Stomach (tissue), 19 donors: ENCODE measurements around the gene HSPA4. TPM values are rescaled to one million over a fixed set of nuclear protein-coding genes. Genes with fewer than 3 reads are reported as not detected.
A peak's percentile ranks its signal among the peaks of the same experiment; 100 is the strongest.
"Not testable (repeated sequence)": the region's sequence is repeated elsewhere in the genome, so short reads cannot be mapped to it uniquely, and the experiment has no call there.

Source experiments
- DNase-seq, 2 donors: peaks; one replicate each; pipeline versions ENCODE4 v3.0.0 to v3.0.0-alpha.2; 2013 to 2019
- H3K27ac ChIP-seq, 5 donors: fragments of 200-600 bp in 4 of 5; sonication (generic) in 4 of 5; one replicate each; pipeline ENCODE4 v1.5.1; 2013 to 2019; ENCODE audit warnings: mild to moderate bottlenecking in 1 of 5, moderate library complexity in 1 of 5
- H3K27me3 ChIP-seq, 3 donors: fragments of 200-600 bp; sonication (generic); one replicate each; pipeline ENCODE4 v1.5.1; 2017 to 2019; ENCODE audit warnings: mixed run types in 1 of 3
- H3K36me3 ChIP-seq, 4 donors: fragments of 200-600 bp; sonication (generic); 1 replicate in 3 of 4; 2 replicates in 1 of 4; pipeline ENCODE4 v1.5.1; 2016 to 2019
- H3K4me1 ChIP-seq, 4 donors: fragments of 200-600 bp; sonication (generic); one replicate each; pipeline ENCODE4 v1.5.1; 2016 to 2019
- H3K4me3 ChIP-seq, 4 donors: fragments of 200-600 bp; sonication (generic) in 3 of 4; one replicate each; pipeline ENCODE4 v1.5.1; 2016 to 2019; ENCODE audit warnings: mild to moderate bottlenecking in 1 of 4
- H3K9me3 ChIP-seq, 4 donors: fragments of 200-600 bp; sonication (generic); one replicate each; pipeline ENCODE4 v1.5.1; 2016 to 2019
- CTCF ChIP-seq, 7 experiments: fragments of 450-650 bp in 4 of 7; fragments of 200-600 bp in 3 of 7; sonication (generic) in 3 of 7; IDR thresholded peaks; one replicate each; pipeline ENCODE4 v1.5.1; 2016 to 2019; ENCODE audit warnings: antibody characterized with exemption in 7 of 7, control low read depth in 2 of 7, mild to moderate bottlenecking in 1 of 7
- EP300 ChIP-seq: sonication (generic); formaldehyde crosslinking; IDR thresholded peaks from one replicate; pipeline ENCODE4 v1.6.1; 2017; ENCODE audit warnings: antibody characterized with exemption
- POLR2A ChIP-seq, 4 donors: fragments of 450-650 bp; IDR thresholded peaks; one replicate each; pipeline ENCODE4 v1.6.1; 2016; ENCODE audit warnings: antibody characterized with exemption in 4 of 4, control low read depth in 2 of 4, mild to moderate bottlenecking in 1 of 4, moderate library complexity in 1 of 4
- POLR2AphosphoS5 ChIP-seq, 3 donors: sonication (generic); formaldehyde crosslinking; IDR thresholded peaks; one replicate each; pipeline ENCODE4 v1.6.1; 2016; ENCODE audit warnings: antibody characterized with exemption in 3 of 3
- WGBS, 5 donors: extraction: QIAGEN DNeasy Blood & Tissue Kit in 3 of 5; methylation state at CpG; one replicate each; pipeline versions ENCODE4 v1.1.5 to v1.1.7; 2013 to 2018; 5-methylcytosine and 5-hydroxymethylcytosine counted together
- intact Hi-C: fragments of 100-400 bp; cut with DNase I; formaldehyde crosslinking; loops from one replicate; pipeline ENCODE4 v1.15.1; 2023; ENCODE audit warnings: low total_unique reads
- long read RNA-seq, 10 donors: transcript quantifications; one replicate each; lab custom pipeline, GENCODE V29; 2026
- polyA plus RNA-seq, 3 donors: library from polyadenylated mRNA; stranded (reverse); fragments of 200-250 nt; gene quantifications; one replicate each; pipeline ENCODE4 v1.2.3, GENCODE V29; 2013
- total RNA-seq, 5 donors: library from RNA; depleted of rRNA; stranded (reverse); fragments of >200 nt; gene quantifications; one replicate each; pipeline versions ENCODE4 v1.1.0 to v1.2.3, GENCODE V29; 2014 to 2016
- donor health status: healthy with polysubstance abuse.
- donor health status: Bipolar disorder and iron deficiency.
- donor health status: healthy.

The HSPA4 gene
- total RNA-seq (10 to 100 TPM; 21.6 to 79.1 (median 48.8) TPM), polyA plus RNA-seq (10 to 100 TPM; 29.3 to 44.5 (median 29.9) TPM)
- long read RNA-seq, donor 1, result 0 reads
- long read RNA-seq, donor 2, full-length matches to known transcripts, result 8 of 8 reads
- long read RNA-seq, donor 2, partial matches to known transcripts, result 0 of 8 reads
- long read RNA-seq, donor 2, other reads (novel, unspliced or antisense), result 0 of 8 reads
- long read RNA-seq, donor 3, full-length matches to known transcripts, result 5 of 5 reads
- long read RNA-seq, donor 3, partial matches to known transcripts, result 0 of 5 reads
- long read RNA-seq, donor 3, other reads (novel, unspliced or antisense), result 0 of 5 reads
- long read RNA-seq, donor 4, result 0 reads
- long read RNA-seq, donor 5, full-length matches to known transcripts, result 6 of 11 reads
- long read RNA-seq, donor 5, partial matches to known transcripts, result 5 of 11 reads
- long read RNA-seq, donor 5, other reads (novel, unspliced or antisense), result 0 of 11 reads
- long read RNA-seq, donor 6, full-length matches to known transcripts, result 10 of 10 reads
- long read RNA-seq, donor 6, partial matches to known transcripts, result 0 of 10 reads
- long read RNA-seq, donor 6, other reads (novel, unspliced or antisense), result 0 of 10 reads
- long read RNA-seq, donor 7, full-length matches to known transcripts, result 4 of 4 reads
- long read RNA-seq, donor 7, partial matches to known transcripts, result 0 of 4 reads
- long read RNA-seq, donor 7, other reads (novel, unspliced or antisense), result 0 of 4 reads
- long read RNA-seq, donor 8, full-length matches to known transcripts, result 10 of 64 reads
- long read RNA-seq, donor 8, partial matches to known transcripts, result 54 of 64 reads
- long read RNA-seq, donor 8, other reads (novel, unspliced or antisense), result 0 of 64 reads
- long read RNA-seq, donor 9, full-length matches to known transcripts, result 8 of 16 reads
- long read RNA-seq, donor 9, partial matches to known transcripts, result 8 of 16 reads
- long read RNA-seq, donor 9, other reads (novel, unspliced or antisense), result 0 of 16 reads
- long read RNA-seq, donor 10, full-length matches to known transcripts, result 5 of 5 reads
- long read RNA-seq, donor 10, partial matches to known transcripts, result 0 of 5 reads
- long read RNA-seq, donor 10, other reads (novel, unspliced or antisense), result 0 of 5 reads

- Histone ChIP-seq H3K27ac (peak within 1 kb of the TSS; percentile 97 to 99 (median 97)), H3K9me3 (no peaks in the 10 kb centered on the region), H3K27me3 (no peaks in the 10 kb centered on the region), H3K4me1 (peaks cover 21 to 68% (median 47%) of the 10 kb centered on the region in 4 donors), H3K36me3 (no peaks in the 10 kb centered on the region), H3K4me3 (peak within 1 kb of the TSS; percentile 78 to 88 (median 88))
- no peak for TF ChIP-seq CTCF (IDR thresholded peaks at IDR 0.05)
- TF ChIP-seq POLR2A (IDR thresholded peaks at IDR 0.05), result peak in 2 of 4 donors; percentile 77 to 96
- TF ChIP-seq EP300, result no peak
- TF ChIP-seq POLR2AphosphoS5 (IDR thresholded peaks at IDR 0.05), result peak; percentile 85 to 95 (median 95)
- peak; percentile 99 to 100 for DNase-seq
- intact Hi-C loops, result no loop called here
- 0% methylated on average over 21 to 68 of the region's 68 CpGs for WGBS, 5 donors
These were observed at the start of gene HSPA4 for GRCh38 chr5:133051542-133052316. TSS of gene HSPA4 (plus strand) at chr5:133052013. CDS start at chr5:133052251, 238 bp downstream.

GRCh38 chr5:133006653-133007052 is 45.2 kb upstream of the HSPA4 start:
- no peaks in the 10 kb centered on the region for H3K27me3 ChIP-seq
- intact Hi-C loops, result no loop called here
- no peaks in the 10 kb centered on the region for H3K4me1 ChIP-seq
- no peaks in the 10 kb centered on the region for H3K9me3 ChIP-seq
- 70 to 85% (median 77%) methylated on average over 1 of the region's 1 CpG for WGBS, 5 donors
- DNase-seq, result no peak
- TF ChIP-seq POLR2A (IDR thresholded peaks at IDR 0.05) (no peak), POLR2AphosphoS5 (IDR thresholded peaks at IDR 0.05) (no peak), CTCF (IDR thresholded peaks at IDR 0.05) (no peak), EP300 (no peak)
- peaks cover 28 to 64% (median 54%) of the 10 kb centered on the region in 4 donors for H3K36me3 ChIP-seq
- no peak overlapping the region for H3K4me3 ChIP-seq
- H3K27ac ChIP-seq, result no peak overlapping the region

DNA sequence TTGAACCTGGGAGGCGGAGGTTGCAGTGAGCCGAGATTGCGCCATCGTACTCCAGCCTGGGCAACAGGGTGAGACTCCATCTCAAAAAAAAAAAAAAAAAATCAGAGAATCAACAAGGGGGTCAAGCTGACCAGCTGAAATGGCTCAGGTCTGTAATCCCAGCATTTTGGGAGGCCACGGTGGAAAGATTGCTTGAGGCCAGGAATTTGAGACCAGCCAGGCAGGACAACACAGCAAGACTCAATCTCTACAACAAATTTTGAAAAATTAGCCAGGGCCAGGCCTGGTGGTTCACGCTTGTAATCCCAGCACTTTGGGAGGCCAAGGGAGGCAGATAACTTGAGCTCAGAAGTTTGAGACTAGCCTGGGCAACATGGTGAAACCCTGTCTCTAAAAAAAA is 43.4 kb upstream of the HSPA4 start:
- DNase-seq, H3K4me3 ChIP-seq, H3K27me3 ChIP-seq, H3K27ac ChIP-seq, intact Hi-C loops, H3K9me3 ChIP-seq, H3K4me1 ChIP-seq: not testable (repeated sequence)
- H3K36me3 ChIP-seq, result peaks cover 18 to 49% (median 42%) of the 10 kb centered on the region in 4 donors
- 79 to 98% (median 82%) methylated on average over 4 to 6 of the region's 6 CpGs for WGBS, 5 donors

DNA sequence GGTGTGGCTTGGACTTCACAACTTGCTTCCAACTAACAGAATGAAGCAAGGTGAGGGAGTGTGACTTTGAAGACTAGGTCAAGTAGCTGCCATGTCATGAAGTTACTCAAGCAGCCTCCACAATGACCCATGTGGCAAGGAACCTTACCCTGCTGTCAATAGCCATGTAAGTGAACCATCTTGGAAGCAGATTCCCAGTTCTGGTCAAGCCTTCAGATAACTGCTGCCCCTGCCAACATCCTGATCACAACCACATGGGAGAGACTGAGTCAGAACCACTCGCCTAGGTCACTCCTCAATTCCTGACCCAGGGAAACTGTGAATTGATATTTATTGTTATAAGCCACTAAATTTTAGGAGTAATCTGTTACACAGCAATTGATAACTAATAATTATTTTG is 36.3 kb upstream of the HSPA4 start:
- no peak overlapping the region for H3K27ac ChIP-seq
- H3K27me3 ChIP-seq, result no peaks in the 10 kb centered on the region
- no peaks in the 10 kb centered on the region for H3K9me3 ChIP-seq
- intact Hi-C loops, result no loop called here
- peaks cover 7 to 54% (median 36%) of the 10 kb centered on the region in 4 donors for H3K36me3 ChIP-seq
- WGBS, 5 donors, result 92 to 100% (median 97%) methylated on average over 1 of the region's 1 CpG
- H3K4me3 ChIP-seq, result no peak overlapping the region
- no peaks in the 10 kb centered on the region for H3K4me1 ChIP-seq
- DNase-seq, result no peak
- TF ChIP-seq POLR2AphosphoS5 (IDR thresholded peaks at IDR 0.05) (no peak), CTCF (IDR thresholded peaks at IDR 0.05) (no peak), EP300 (no peak), POLR2A (IDR thresholded peaks at IDR 0.05) (no peak)
